K562 (cell line): Measurements from ENCODE around the gene MRPL4. TPM values are rescaled to one million over a fixed set of nuclear protein-coding genes. Genes with fewer than 3 reads are reported as not detected.
A peak's percentile ranks its signal among the peaks of the same experiment; 100 is the strongest.

Source experiments
- ATF7 ChIP-seq: fragments of 450-650 bp; IDR thresholded peaks from 2 replicates; pipeline ENCODE4 v1.7.1; 2014; ENCODE audit warnings: mild to moderate bottlenecking, moderate library complexity
- DLX4 ChIP-seq: fragments of 250-450 bp; sonication (Bioruptor Pico); IDR thresholded peaks from 2 replicates; pipeline ENCODE4 v1.6.1; 2021; ENCODE audit warnings: mild to moderate bottlenecking
- JUN ChIP-seq, 2 experiments: sonication (generic) in 1 of 2; formaldehyde crosslinking in 1 of 2; IDR thresholded peaks; 2 replicates each; pipeline versions ENCODE4 v1.6.1 to v1.8.0; 2012 to 2022; ENCODE audit warnings: borderline replicate concordance in 2 of 2, mild to moderate bottlenecking in 2 of 2, improper control_type of control experiment in 1 of 2, low read depth in 1 of 2, low read length in 1 of 2, missing genetic modification reagents in 1 of 2
- MGA ChIP-seq: fragments of 450-650 bp; IDR thresholded peaks from 2 replicates; pipeline ENCODE4 v1.6.1; 2016; ENCODE audit warnings: mild to moderate bottlenecking, moderate library complexity
- TAF7 ChIP-seq: fragments of 450-650 bp; IDR thresholded peaks from 2 replicates; pipeline ENCODE4 v1.6.1; 2016; ENCODE audit warnings: missing genetic modification characterization, missing compliant biosample characterization
- ZNF436 ChIP-seq: fragments of 250-450, 450-650 bp; sonication (Bioruptor Pico); formaldehyde crosslinking; IDR thresholded peaks from 2 replicates; pipeline ENCODE4 v1.7.0; 2020; ENCODE audit warnings: mild to moderate bottlenecking
- polyA plus RNA-seq, 8 experiments: library from polyadenylated mRNA; depleted of rRNA in 4 of 8; stranded (reverse) in 5 of 8; unstranded in 3 of 8; fragments of >200 nt; fragmentation: Nextera tagmentation in 2 of 8; fragmentation: Illumina TruSeq in 1 of 8; extraction: Ambion mirVana in 2 of 8; extraction: Trizol in 1 of 8; gene quantifications; 2 replicates each; pipeline versions ENCODE4 v1.2.1 to v1.2.3, GENCODE V29; 2011 to 2014; ENCODE audit warnings: inconsistent platforms in 1 of 8, missing spikeins in 1 of 8
- total RNA-seq, 7 experiments: library from RNA; depleted of rRNA in 6 of 7; stranded (reverse); fragments of >200 nt in 6 of 7; fragmentation: Illumina TruSeq in 2 of 7; extraction: Trizol in 2 of 7; gene quantifications; 2 replicates each; pipeline versions ENCODE4 v1.2.1 to v1.2.3, GENCODE V29; 2011 to 2021; ENCODE audit warnings: low replicate concordance in 1 of 7
- TF ChIP-seq, protein P1 (sequence below): fragments of 450-650 bp; IDR thresholded peaks from 2 replicates; pipeline ENCODE4 v1.6.1; 2017; ENCODE audit warnings: antibody characterized with exemption, mild to moderate bottlenecking

The MRPL4 gene
- total and polyA plus RNA-seq, 9 of the 15 experiments (the other 6 are each of a cell fraction or from before 2014, with no cell fraction given), result 1.4 to 239 (median 64.9) TPM

- TF ChIP-seq, protein P1, sequence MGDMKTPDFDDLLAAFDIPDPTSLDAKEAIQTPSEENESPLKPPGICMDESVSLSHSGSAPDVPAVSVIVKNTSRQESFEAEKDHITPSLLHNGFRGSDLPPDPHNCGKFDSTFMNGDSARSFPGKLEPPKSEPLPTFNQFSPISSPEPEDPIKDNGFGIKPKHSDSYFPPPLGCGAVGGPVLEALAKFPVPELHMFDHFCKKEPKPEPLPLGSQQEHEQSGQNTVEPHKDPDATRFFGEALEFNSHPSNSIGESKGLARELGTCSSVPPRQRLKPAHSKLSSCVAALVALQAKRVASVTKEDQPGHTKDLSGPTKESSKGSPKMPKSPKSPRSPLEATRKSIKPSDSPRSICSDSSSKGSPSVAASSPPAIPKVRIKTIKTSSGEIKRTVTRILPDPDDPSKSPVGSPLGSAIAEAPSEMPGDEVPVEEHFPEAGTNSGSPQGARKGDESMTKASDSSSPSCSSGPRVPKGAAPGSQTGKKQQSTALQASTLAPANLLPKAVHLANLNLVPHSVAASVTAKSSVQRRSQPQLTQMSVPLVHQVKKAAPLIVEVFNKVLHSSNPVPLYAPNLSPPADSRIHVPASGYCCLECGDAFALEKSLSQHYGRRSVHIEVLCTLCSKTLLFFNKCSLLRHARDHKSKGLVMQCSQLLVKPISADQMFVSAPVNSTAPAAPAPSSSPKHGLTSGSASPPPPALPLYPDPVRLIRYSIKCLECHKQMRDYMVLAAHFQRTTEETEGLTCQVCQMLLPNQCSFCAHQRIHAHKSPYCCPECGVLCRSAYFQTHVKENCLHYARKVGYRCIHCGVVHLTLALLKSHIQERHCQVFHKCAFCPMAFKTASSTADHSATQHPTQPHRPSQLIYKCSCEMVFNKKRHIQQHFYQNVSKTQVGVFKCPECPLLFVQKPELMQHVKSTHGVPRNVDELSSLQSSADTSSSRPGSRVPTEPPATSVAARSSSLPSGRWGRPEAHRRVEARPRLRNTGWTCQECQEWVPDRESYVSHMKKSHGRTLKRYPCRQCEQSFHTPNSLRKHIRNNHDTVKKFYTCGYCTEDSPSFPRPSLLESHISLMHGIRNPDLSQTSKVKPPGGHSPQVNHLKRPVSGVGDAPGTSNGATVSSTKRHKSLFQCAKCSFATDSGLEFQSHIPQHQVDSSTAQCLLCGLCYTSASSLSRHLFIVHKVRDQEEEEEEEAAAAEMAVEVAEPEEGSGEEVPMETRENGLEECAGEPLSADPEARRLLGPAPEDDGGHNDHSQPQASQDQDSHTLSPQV, result no peak; the same call in none of the 2 replicates
- TF ChIP-seq ZNF436 (no peak), ATF7 (no peak; the same call in 1 of the 2 replicates), MGA (peak; percentile 96), DLX4 (CRISPR knock-in tag) (no peak), TAF7 (tag) (no peak), JUN (IDR thresholded peaks at IDR 0.05; ENCODE audit: borderline replicate concordance, low read depth, low read length) (no peak), JUN (CRISPR knock-in tag; IDR thresholded peaks at IDR 0.05; ENCODE audit: borderline replicate concordance) (peak; percentile 26; the same call in 1 of the 2 replicates)
Measured at GRCh38 chr19:10286803-10287737, 35.1 kb downstream of the MRPL4 start, which contains the start of gene ICAM4 (continued).
